A549 (cell line): ENCODE results near the gene ZNF467. TPM values are rescaled to one million over a fixed set of nuclear protein-coding genes. Genes with fewer than 3 reads are reported as not detected.

Experiments
- ATAC-seq, 2 experiments: fragments of 200-7000 bp in 1 of 2; fragments of >200 bp in 1 of 2; cut with Nextera tagmentation in 1 of 2; cut with Tn5 transposase in 1 of 2; 3 replicates each; pipeline versions ENCODE4 v1.8.0 to v1.9.1; 2018 to 2020; ENCODE audit warnings: mild to moderate bottlenecking in 1 of 2, moderate library complexity in 1 of 2
- CTCF ChIA-PET: fragments of 300-600 bp; sonication (Branson Sonifier 250); formaldehyde crosslinking; extraction: SDS; loops from one replicate; lab custom pipeline; 2021; ENCODE audit warnings: antibody characterized with exemption, inconsistent platforms; lab: Yijun Ruan, JAX
- POLR2A ChIA-PET: fragments of 350-600 bp; formaldehyde crosslinking; extraction: SDS; loops from one replicate; lab custom pipeline; 2021; ENCODE audit warnings: antibody characterized with exemption, inconsistent platforms; lab: Yijun Ruan, JAX
- DNase-seq, 2 experiments: peaks; one replicate each; pipeline versions ENCODE4 v3.0.0 to v3.0.0-alpha.2; 2011 to 2016; ENCODE audit warnings: low read depth in 1 of 2, low spot score in 1 of 2
- FAIRE-seq: peaks from 2 replicates; lab custom pipeline; 2011; peaks lifted over from hg19 to GRCh38; lab: Jason Lieb, UNC
- H3K27ac ChIP-seq, 2 experiments: fragments of >200 bp; sonication (Bioruptor Twin); formaldehyde crosslinking; 3 replicates each; pipeline ENCODE4 v1.5.1; 2016 to 2017
- H3K4me1 ChIP-seq: fragments of >200 bp; sonication (Bioruptor Twin); formaldehyde crosslinking; 3 replicates; pipeline ENCODE4 v1.6.1; 2016
- H3K4me2 ChIP-seq: fragments of >200 bp; sonication (Bioruptor Twin); formaldehyde crosslinking; 3 replicates; pipeline ENCODE4 v1.6.1; 2016
- H3K4me3 ChIP-seq: fragments of >200 bp; sonication (Bioruptor Twin); formaldehyde crosslinking; 3 replicates; pipeline ENCODE4 v1.5.1; 2016
- H3K9me3 ChIP-seq: fragments of >200 bp; sonication (Bioruptor Twin); formaldehyde crosslinking; 3 replicates; pipeline ENCODE4 v1.6.1; 2016
- CBX2 ChIP-seq: fragments of 200-600 bp; sonication (generic); IDR thresholded peaks from 2 replicates; pipeline ENCODE4 v1.6.1; 2016; ENCODE audit warnings: low read depth, mild to moderate bottlenecking, borderline replicate concordance
- CBX8 ChIP-seq: fragments of 200-600 bp; sonication (generic); IDR thresholded peaks from 2 replicates; pipeline ENCODE4 v1.6.1; 2016
- CHD2 ChIP-seq: fragments of 150-350 bp; IDR thresholded peaks from 2 replicates; pipeline ENCODE4 v1.6.1; 2014; ENCODE audit warnings: low read length; ENCODE audit not compliant: partially characterized antibody
- CHD4 ChIP-seq: fragments of 200-600 bp; sonication (generic); IDR thresholded peaks from 2 replicates; pipeline ENCODE4 v1.6.1; 2016; ENCODE audit warnings: antibody characterized with exemption, mild to moderate bottlenecking, borderline replicate concordance
- ELK1 ChIP-seq: fragments of 150-350 bp; IDR thresholded peaks from 2 replicates; pipeline ENCODE4 v1.6.1; 2014; ENCODE audit warnings: low read depth, mild to moderate bottlenecking, low read length
- FOSB ChIP-seq: fragments of 250-450 bp; sonication (Bioruptor Pico); IDR thresholded peaks from 2 replicates; pipeline ENCODE4 v1.5.0; 2020; ENCODE audit warnings: mild to moderate bottlenecking, moderate library complexity
- HDAC2 ChIP-seq: fragments of 200-600 bp; sonication (generic); IDR thresholded peaks from 2 replicates; pipeline ENCODE4 v1.6.1; 2016
- HEYL ChIP-seq: fragments of 250-450 bp; sonication (Bioruptor Pico); IDR thresholded peaks from 2 replicates; pipeline ENCODE4 v1.8.0; 2021; ENCODE audit warnings: mild to moderate bottlenecking, moderate library complexity
- HMGXB4 ChIP-seq: fragments of 250-450 bp; sonication (Bioruptor Pico); IDR thresholded peaks from 2 replicates; pipeline ENCODE4 v1.5.0; 2021; ENCODE audit warnings: mild to moderate bottlenecking, moderate library complexity, borderline replicate concordance
- HOXA7 ChIP-seq: fragments of 250-450 bp; sonication (Bioruptor Pico); IDR thresholded peaks from 2 replicates; pipeline ENCODE4 v1.5.0; 2020; ENCODE audit warnings: mild to moderate bottlenecking, moderate library complexity
- JUNB ChIP-seq: fragments of >200 bp; sonication (Bioruptor Twin); formaldehyde crosslinking; IDR thresholded peaks from 2 replicates; pipeline ENCODE4 v1.6.1; 2016
- MAZ ChIP-seq: fragments of 150-350 bp; IDR thresholded peaks from 2 replicates; pipeline ENCODE4 v1.6.1; 2014; ENCODE audit warnings: antibody characterized with exemption, low read depth, low read length, borderline replicate concordance
- MYC ChIP-seq: IDR thresholded peaks from 2 replicates; pipeline ENCODE4 v1.6.1; 2012; ENCODE audit warnings: mild to moderate bottlenecking, inconsistent platforms, low read length, improper control_type of control experiment, borderline replicate concordance
- PHF8 ChIP-seq: fragments of 200-600 bp; sonication (generic); IDR thresholded peaks from 2 replicates; pipeline ENCODE4 v1.6.1; 2016; ENCODE audit warnings: low read depth, mild to moderate bottlenecking, antibody characterized with exemption, moderate library complexity, borderline replicate concordance
- RAD21 ChIP-seq, 2 experiments: fragments of >200 bp in 1 of 2; sonication (Bioruptor Twin) in 1 of 2; formaldehyde crosslinking in 1 of 2; IDR thresholded peaks in 1 of 2; conservative IDR thresholded peaks in 1 of 2; 2 replicates in 1 of 2; 3 replicates in 1 of 2; pipeline ENCODE4 v1.6.1; 2012 to 2018; ENCODE audit warnings: inconsistent platforms in 1 of 2
- RNF2 ChIP-seq: fragments of 200-600 bp; sonication (generic); IDR thresholded peaks from 2 replicates; pipeline ENCODE4 v1.6.1; 2016; ENCODE audit warnings: low read depth, mild to moderate bottlenecking, antibody characterized with exemption, moderate library complexity, borderline replicate concordance
- SREBF2 ChIP-seq: fragments of 450-650 bp; IDR thresholded peaks from 2 replicates; pipeline ENCODE4 v1.6.1; 2014; ENCODE audit warnings: mild to moderate bottlenecking, moderate library complexity
- ZC3H11A ChIP-seq: fragments of 450-650 bp; IDR thresholded peaks from 2 replicates; pipeline ENCODE4 v1.6.1; 2014; ENCODE audit warnings: antibody characterized with exemption, mild to moderate bottlenecking
- ZSCAN20 ChIP-seq: fragments of 250-450 bp; sonication (Bioruptor Pico); IDR thresholded peaks from 2 replicates; pipeline ENCODE4 v1.8.0; 2022; ENCODE audit warnings: mild to moderate bottlenecking, moderate library complexity
- WGBS: methylation state at CpG from one replicate; pipeline ENCODE4 v1.1.6; 2017; ENCODE audit errors: missing lambda C conversion rate; 5-methylcytosine and 5-hydroxymethylcytosine counted together
- polyA plus RNA-seq, 4 experiments: library from polyadenylated mRNA; depleted of rRNA in 3 of 4; stranded (reverse); fragments of >200 nt; fragmentation: RNase III in 1 of 4; extraction: RNeasy Plus Mini Kit Qiagen cat#74134 plus additional on column Dnase treatment in 1 of 4; gene quantifications; 2 replicates in 3 of 4; 3 replicates in 1 of 4; pipeline ENCODE4 v1.2.3, GENCODE V29; 2011 to 2017

Gene ZNF467
- polyA plus RNA-seq, 2 of the 4 experiments (the other 2 are of a cell fraction), result 3.1 to 3.3 TPM

GRCh38 chr7:149717481-149717880 lies 55.9 kb downstream of the ZNF467 start:
- WGBS, result 81% methylated on average over 4 of the region's 5 CpGs
- Histone ChIP-seq H3K4me2 (no peak overlapping the region), H3K9me3 (peaks cover 11% of the 10 kb centered on the region; the same call in 2 of the 3 replicates), H3K4me1 (peaks cover 29% of the 10 kb centered on the region), H3K27ac (no peak overlapping the region), H3K4me3 (no peak overlapping the region)
- TF ChIP-seq ZC3H11A (no peak), HDAC2 (no peak), RNF2 (no peak), ZSCAN20 (CRISPR knock-in tag) (no peak), HEYL (no peak), MAZ (no peak), SREBF2 (no peak), RAD21 (conservative IDR thresholded peaks at IDR 0.05 in 1 of 2, IDR thresholded peaks at IDR 0.05 in 1 of 2) (no peak)
- ChIA-PET CTCF (interaction anchor here (1.1 to 2.3 kb wide), 3 partner anchors 16 to 93 kb away, joined by 3 to 6 read pairs (median 4); no protein-coding TSS in a partner anchor), POLR2A (no interaction called here)
- FAIRE-seq, result no peak
- DNase-seq, result no peak
- no peak for ATAC-seq

GRCh38 chr7:149716932-149717307 lies 56.5 kb downstream of the ZNF467 start:
- H3K4me3 ChIP-seq, result no peak overlapping the region
- no peak overlapping the region for H3K4me2 ChIP-seq
- DNase-seq (no peak), ATAC-seq (no peak), FAIRE-seq (no peak)
- H3K4me1 ChIP-seq, result peaks cover 29% of the 10 kb centered on the region
- TF ChIP-seq CBX2, result no peak
- TF ChIP-seq HMGXB4 (CRISPR knock-in tag), result no peak
- no peak for TF ChIP-seq JUNB
- no peak for TF ChIP-seq CHD4
- TF ChIP-seq HOXA7 (CRISPR knock-in tag), result no peak
- TF ChIP-seq CBX8, result no peak
- TF ChIP-seq MYC, result no peak
- no peak for TF ChIP-seq PHF8
- no peak for TF ChIP-seq FOSB
- TF ChIP-seq ELK1, result no peak
- TF ChIP-seq CHD2, result no peak
- H3K9me3 ChIP-seq, result peaks cover 16% of the 10 kb centered on the region
- H3K27ac ChIP-seq, result no peak overlapping the region
- ChIA-PET POLR2A (no interaction called here), CTCF (interaction anchor here (1.1 to 2.3 kb wide), 3 partner anchors 17 to 92 kb away, joined by 3 to 6 read pairs (median 4); no protein-coding TSS in a partner anchor)
- WGBS, result 100% methylated on average over 3 of the region's 4 CpGs

- H3K4me3 ChIP-seq, result no peak overlapping the region
- peaks cover 29% of the 10 kb centered on the region for H3K4me1 ChIP-seq
- WGBS, result 88% methylated on average over 11 of the region's 11 CpGs
- DNase-seq (peak in 1 of 2 experiments; percentile 41), ATAC-seq (peak; percentile 26 to 45; a peak in 3 of 6 replicates), FAIRE-seq (no peak)
- ChIA-PET POLR2A (no interaction called here), CTCF (interaction anchor here (2.0 to 2.3 kb wide), 2 partner anchors 54 to 92 kb away, joined by 4 to 6 read pairs; no protein-coding TSS in a partner anchor)
- peaks cover 23% of the 10 kb centered on the region for H3K9me3 ChIP-seq
- H3K27ac ChIP-seq, result no peak overlapping the region
- H3K4me2 ChIP-seq, result peak overlapping the region; percentile 89; the same call in 2 of the 3 replicates
- TF ChIP-seq RAD21 (conservative IDR thresholded peaks at IDR 0.05 in 1 of 2, IDR thresholded peaks at IDR 0.05 in 1 of 2) (peak in 1 of 2 experiments; percentile 32; a peak in 2 of 5 replicates), ZSCAN20 (CRISPR knock-in tag) (no peak)
Measured at GRCh38 chr7:149716007-149716931, 57.1 kb downstream of the ZNF467 start.
